HEK293T (cell line): ENCODE results near the gene STAT4.

Experiments
- ARNT ChIP-seq: fragments of 450-650 bp; IDR thresholded peaks from 2 replicates; pipeline ENCODE4 v1.6.1; 2017; ENCODE audit warnings: mild to moderate bottlenecking
- BHLHE40 ChIP-seq: fragments of 450-650 bp; IDR thresholded peaks from 2 replicates; pipeline ENCODE4 v1.6.1; 2016; ENCODE audit warnings: mild to moderate bottlenecking, moderate library complexity, borderline replicate concordance
- CTBP1 ChIP-seq: fragments of 450-650 bp; IDR thresholded peaks from 2 replicates; pipeline ENCODE4 v1.6.1; 2016; ENCODE audit warnings: borderline replicate concordance
- FOXA1 ChIP-seq: fragments of 450-650 bp; IDR thresholded peaks from 2 replicates; pipeline ENCODE4 v1.6.1; 2016; ENCODE audit warnings: mild to moderate bottlenecking
- FOXM1 ChIP-seq: fragments of 450-650 bp; IDR thresholded peaks from 2 replicates; pipeline ENCODE4 v1.6.1; 2017; ENCODE audit warnings: mild to moderate bottlenecking, borderline replicate concordance
- HDGF ChIP-seq: fragments of 450-650 bp; IDR thresholded peaks from 2 replicates; pipeline ENCODE4 v1.6.1; 2017; ENCODE audit warnings: antibody characterized with exemption, borderline replicate concordance
- L3MBTL2 ChIP-seq: fragments of 450-650 bp; conservative IDR thresholded peaks from 2 replicates; pipeline ENCODE4 v1.6.1; 2016; ENCODE audit warnings: mild to moderate bottlenecking
- NFRKB ChIP-seq: fragments of 450-650 bp; IDR thresholded peaks from 2 replicates; pipeline ENCODE4 v1.6.1; 2016; ENCODE audit warnings: mild to moderate bottlenecking, moderate library complexity
- SP1 ChIP-seq: fragments of 450-650 bp; IDR thresholded peaks from 2 replicates; pipeline ENCODE4 v1.6.1; 2017
- ZNF384 ChIP-seq: fragments of 450-650 bp; IDR thresholded peaks from 2 replicates; pipeline ENCODE4 v1.6.1; 2016

DNA sequence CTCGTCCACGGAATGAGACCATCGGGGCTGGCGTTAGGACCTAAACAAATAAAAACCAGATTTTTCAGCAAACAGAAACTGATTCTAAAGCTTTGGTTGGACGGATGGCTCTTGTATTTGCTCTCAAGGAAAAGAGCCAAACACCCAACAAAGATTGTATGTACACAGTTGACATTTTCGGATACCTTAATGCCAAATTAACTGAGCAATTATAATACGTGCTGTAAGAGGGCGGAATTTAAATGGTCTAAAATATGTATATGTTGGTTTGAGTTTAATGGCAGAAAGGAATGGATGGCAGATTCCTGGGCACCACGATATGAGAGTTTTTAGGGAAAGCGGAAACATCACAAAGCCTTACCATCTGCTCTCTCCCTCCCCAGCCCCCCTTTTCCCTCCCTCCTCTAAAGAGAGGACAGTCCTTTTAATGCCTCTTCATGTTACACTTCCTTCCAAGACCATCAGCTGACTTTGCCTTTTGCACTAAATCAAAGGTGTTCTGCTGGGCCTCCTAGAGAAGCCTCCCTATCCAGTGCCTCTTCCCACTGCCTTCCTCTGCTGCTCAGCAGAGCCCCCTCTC is 170.1 kb downstream of the STAT4 start:
- no peak for TF ChIP-seq SP1
- no peak for TF ChIP-seq ARNT
- TF ChIP-seq FOXA1: no peak
- no peak for TF ChIP-seq HDGF
- TF ChIP-seq L3MBTL2: no peak
- no peak for TF ChIP-seq NFRKB
- no peak for TF ChIP-seq ZNF384
- TF ChIP-seq FOXM1: no peak
- no peak for TF ChIP-seq BHLHE40
- no peak for TF ChIP-seq CTBP1
